ENCODE data around the gene C1orf141.
"Not testable (repeated sequence)": the region's sequence is repeated elsewhere in the genome, so short reads cannot be mapped to it uniquely, and the experiment has no call there.

C1orf141 gene

GRCh38 chr1:67089685-67090208 is 45.0 kb downstream of the C1orf141 start:
- no peak for DNase-seq (ENCODE audit: low read depth in 1 of 2, low spot score in 1 of 2)

GRCh38 chr1:67088440-67088839 is 46.3 kb downstream of the C1orf141 start:
- DNase-seq (ENCODE audit: low read depth in 1 of 2, low spot score in 1 of 2): no peak

- DNase-seq (ENCODE audit: low read depth in 1 of 2, low spot score in 1 of 2): no peak
Observed at GRCh38 chr1:67085326-67085725, 49.4 kb downstream of the C1orf141 start.

GRCh38 chr1:67084765-67085318 is 49.9 kb downstream of the C1orf141 start:
- no peak for DNase-seq (ENCODE audit: low read depth in 1 of 2, low spot score in 1 of 2)

GRCh38 chr1:67078291-67078690 is 56.5 kb downstream of the C1orf141 start:
- DNase-seq (ENCODE audit: low read depth in 1 of 2, low spot score in 1 of 2): no peak

- DNase-seq (ENCODE audit: low read depth in 1 of 2, low spot score in 1 of 2): no peak
Observed at GRCh38 chr1:67077593-67077992, 57.2 kb downstream of the C1orf141 start.

GRCh38 chr1:67072749-67073148 is 62.0 kb downstream of the C1orf141 start:
- DNase-seq (ENCODE audit: low read depth in 1 of 2, low spot score in 1 of 2): no peak

GRCh38 chr1:67067655-67068054 is 67.1 kb downstream of the C1orf141 start:
- DNase-seq (ENCODE audit: low read depth in 1 of 2, low spot score in 1 of 2): not testable (repeated sequence)

GRCh38 chr1:67062412-67062811 is 72.4 kb downstream of the C1orf141 start:
- no peak for DNase-seq (ENCODE audit: low read depth in 1 of 2, low spot score in 1 of 2)

GRCh38 chr1:67061266-67061665 is 73.5 kb downstream of the C1orf141 start:
- DNase-seq (ENCODE audit: low read depth in 1 of 2, low spot score in 1 of 2): no peak

GRCh38 chr1:67060811-67061218 is 74.0 kb downstream of the C1orf141 start:
- no peak for DNase-seq (ENCODE audit: low read depth in 1 of 2, low spot score in 1 of 2)

GRCh38 chr1:67059346-67059745 is 75.4 kb downstream of the C1orf141 start:
- no peak for DNase-seq (ENCODE audit: low read depth in 1 of 2, low spot score in 1 of 2)

- DNase-seq (ENCODE audit: low read depth in 1 of 2, low spot score in 1 of 2): no peak
Observed at GRCh38 chr1:67058761-67059160, 76.0 kb downstream of the C1orf141 start.

- DNase-seq (ENCODE audit: low read depth in 1 of 2, low spot score in 1 of 2): no peak
Observed at GRCh38 chr1:67058242-67058641, 76.5 kb downstream of the C1orf141 start.

- peak; percentile 63 to 70 for DNase-seq (ENCODE audit: low read depth in 1 of 2, low spot score in 1 of 2)
Observed at GRCh38 chr1:67053785-67054772, 80.7 kb downstream of the C1orf141 start, which contains the start of gene SLC35D1. SLC35D1 (minus strand) TSS chr1:67054148; CDS start chr1:67054013, 135 bp downstream.

- peak in 1 of 2 donors; percentile 5 for DNase-seq (ENCODE audit: low read depth in 1 of 2, low spot score in 1 of 2)
Observed at GRCh38 chr1:67053535-67053784, 81.3 kb downstream of the C1orf141 start.

- DNase-seq (ENCODE audit: low read depth in 1 of 2, low spot score in 1 of 2): peak in 1 of 2 donors; percentile 23
Observed at GRCh38 chr1:67052741-67053534, 81.8 kb downstream of the C1orf141 start.

- no peak for DNase-seq (ENCODE audit: low read depth in 1 of 2, low spot score in 1 of 2)
Observed at GRCh38 chr1:67051196-67051595, 83.6 kb downstream of the C1orf141 start.

GRCh38 chr1:67044631-67045270 is 90.0 kb downstream of the C1orf141 start:
- no peak for DNase-seq (ENCODE audit: low read depth in 1 of 2, low spot score in 1 of 2)

- DNase-seq (ENCODE audit: low read depth in 1 of 2, low spot score in 1 of 2): no peak
Observed at GRCh38 chr1:67043366-67043765, 91.4 kb downstream of the C1orf141 start.

Measured in activated CD4-positive, alpha-beta T cell treated with anti-CD3 and anti-CD28 coated beads, Interleukin-2, amount 50 U/mL, for 24 hours (primary cell).